B cell (primary cell): ENCODE results near the gene RCSD1.

ENCODE experiments used
- CTCF ChIP-seq: fragments of 200-600 bp; IDR thresholded peaks from one replicate; pipeline ENCODE4 v1.8.0; 2022; ENCODE audit warnings: antibody characterized with exemption, mild to moderate bottlenecking
- EZH2 ChIP-seq: IDR thresholded peaks from 2 replicates; pipeline ENCODE4 v1.6.1; 2012; ENCODE audit warnings: borderline replicate concordance, low read depth, mild to moderate bottlenecking, moderate library complexity, low read length; ENCODE audit not compliant: insufficient read depth, poor library complexity, severe bottlenecking

GRCh38 chr1:167620002-167620401 is 10.0 kb upstream of the RCSD1 start:
- TF ChIP-seq CTCF (no peak), EZH2 (no peak)
